ENCODE results near the gene SRGAP1.

GRCh38 chr12:64193931-64194330, 349.4 kb downstream of the SRGAP1 start:
- no peak for TF ChIP-seq EZH2 (IDR thresholded peaks at IDR 0.05; ENCODE audit: borderline replicate concordance, low read depth, low read length, severe bottlenecking)
- TF ChIP-seq, protein P1, sequence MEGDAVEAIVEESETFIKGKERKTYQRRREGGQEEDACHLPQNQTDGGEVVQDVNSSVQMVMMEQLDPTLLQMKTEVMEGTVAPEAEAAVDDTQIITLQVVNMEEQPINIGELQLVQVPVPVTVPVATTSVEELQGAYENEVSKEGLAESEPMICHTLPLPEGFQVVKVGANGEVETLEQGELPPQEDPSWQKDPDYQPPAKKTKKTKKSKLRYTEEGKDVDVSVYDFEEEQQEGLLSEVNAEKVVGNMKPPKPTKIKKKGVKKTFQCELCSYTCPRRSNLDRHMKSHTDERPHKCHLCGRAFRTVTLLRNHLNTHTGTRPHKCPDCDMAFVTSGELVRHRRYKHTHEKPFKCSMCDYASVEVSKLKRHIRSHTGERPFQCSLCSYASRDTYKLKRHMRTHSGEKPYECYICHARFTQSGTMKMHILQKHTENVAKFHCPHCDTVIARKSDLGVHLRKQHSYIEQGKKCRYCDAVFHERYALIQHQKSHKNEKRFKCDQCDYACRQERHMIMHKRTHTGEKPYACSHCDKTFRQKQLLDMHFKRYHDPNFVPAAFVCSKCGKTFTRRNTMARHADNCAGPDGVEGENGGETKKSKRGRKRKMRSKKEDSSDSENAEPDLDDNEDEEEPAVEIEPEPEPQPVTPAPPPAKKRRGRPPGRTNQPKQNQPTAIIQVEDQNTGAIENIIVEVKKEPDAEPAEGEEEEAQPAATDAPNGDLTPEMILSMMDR (IDR thresholded peaks at IDR 0.05; ENCODE audit: borderline replicate concordance, extremely low read depth, low read length, poor library complexity, severe bottlenecking) = no peak

Data from DND-41 (cell line).